Right lobe of liver (tissue), 6 donors: Measurements from ENCODE around the gene NAV2. TPM values are rescaled to one million over a fixed set of nuclear protein-coding genes. Genes with fewer than 3 reads are reported as not detected.

ENCODE experiments used
- ATAC-seq, 4 donors: fragments of 200-7000 bp; cut with Tn5 transposase; one replicate each; pipeline ENCODE4 v1.9.1; 2020; ENCODE audit warnings: mild to moderate bottlenecking in 4 of 4, moderate library complexity in 4 of 4
- DNase-seq, 3 donors: peaks; one replicate each; pipeline ENCODE4 v3.0.0-alpha.2; 2020
- H3K27ac ChIP-seq, 3 donors: fragments of 200-600 bp; one replicate each; pipeline ENCODE4 v1.8.0; 2022
- H3K27me3 ChIP-seq, 2 donors: fragments of 200-600 bp; one replicate each; pipeline ENCODE4 v1.8.0; 2022
- H3K36me3 ChIP-seq, 4 donors: fragments of 200-600 bp; sonication (generic) in 1 of 4; one replicate each; pipeline versions ENCODE4 v1.5.1 to v1.8.0; 2017 to 2022; ENCODE audit warnings: control low read depth in 1 of 4
- H3K4me1 ChIP-seq, 4 donors: fragments of 200-600 bp; sonication (generic) in 1 of 4; one replicate each; pipeline versions ENCODE4 v1.5.1 to v1.8.0; 2017 to 2022; ENCODE audit warnings: control low read depth in 1 of 4
- H3K4me3 ChIP-seq, 3 donors: fragments of 200-600 bp; one replicate each; pipeline ENCODE4 v1.8.0; 2022
- H3K9me3 ChIP-seq, 4 donors: fragments of 200-600 bp; sonication (generic) in 1 of 4; one replicate each; pipeline versions ENCODE4 v1.5.1 to v1.8.0; 2017 to 2022; ENCODE audit warnings: control low read depth in 1 of 4
- POLR2A ChIP-seq: fragments of 450-650 bp; IDR thresholded peaks from one replicate; pipeline ENCODE4 v1.6.1; 2017; ENCODE audit warnings: antibody characterized with exemption, mild to moderate bottlenecking
- WGBS: methylation state at CpG from one replicate; pipeline ENCODE4 v1.1.6; 2018; ENCODE audit warnings: low coverage, low lambda C conversion rate; ENCODE audit not compliant: insufficient coverage; ENCODE audit errors: missing lambda C conversion rate; 5-methylcytosine and 5-hydroxymethylcytosine counted together
- intact Hi-C, 2 donors: fragments of 100-400 bp; cut with DNase I; formaldehyde crosslinking; loops; one replicate each; pipeline versions ENCODE4 v1.11.2 to v1.14.1; 2022
- total RNA-seq, 6 experiments: library from RNA; depleted of rRNA in 2 of 6; stranded (reverse); fragments of >200 nt in 2 of 6; fragmentation: NEBNext Ultra II Directional in 3 of 6; extraction: Animal tissue kit (Norgen Biotek cat#: 25700) in 3 of 6; gene quantifications; one replicate each; pipeline versions ENCODE4 v1.1.0 to v1.2.4, GENCODE V29; 2016 to 2023
- TF ChIP-seq, protein P1 (sequence below), 4 donors: fragments of 200-600 bp in 3 of 4; fragments of 450-650 bp in 1 of 4; IDR thresholded peaks; one replicate each; pipeline versions ENCODE4 v1.5.1 to v1.8.0; 2016 to 2022; ENCODE audit warnings: antibody characterized with exemption in 4 of 4, mild to moderate bottlenecking in 2 of 4
- donor health status: DM: no; HTN: yes; CAD: no.
- donor health status: DM: no; HTN: no; CAD: no.
- donor health status: DM: no; HTN: no; CAD: no.
- donor health status: DM: no; HTN: yes; CAD: no.
- donor health status: DM: no; HTN: yes; CAD: no.

The NAV2 gene
- total RNA-seq, 6 experiments from 2014 or later, result 15.5 to 69.2 (median 37.1) TPM

DNA sequence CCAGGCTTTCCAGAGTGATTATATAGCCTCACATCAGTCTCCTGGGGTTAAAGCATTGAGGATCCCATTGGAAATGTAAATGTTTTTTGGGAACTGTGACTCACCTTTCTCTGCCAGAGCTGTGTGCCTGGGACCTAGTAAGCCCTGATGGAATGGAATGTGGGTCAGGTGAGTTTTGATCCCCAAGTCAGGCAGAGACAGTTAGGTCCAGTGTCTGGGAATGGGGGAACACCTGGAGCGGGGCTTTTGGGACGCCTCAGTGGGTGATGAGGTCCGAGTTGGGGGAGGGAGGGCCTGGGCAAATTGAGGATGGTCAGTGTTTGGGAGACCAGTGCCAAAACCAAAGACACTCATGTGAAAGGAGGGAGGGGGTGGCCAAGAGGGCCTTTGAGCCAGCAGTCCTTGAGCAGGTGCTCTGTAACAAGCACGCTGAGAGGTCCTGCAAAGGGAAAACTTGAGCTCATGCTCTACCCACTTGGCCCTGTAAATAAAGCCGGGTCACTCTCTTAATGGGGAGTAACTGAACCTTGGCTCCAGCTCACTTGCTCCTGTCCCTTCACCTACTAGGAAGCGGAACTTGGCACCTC, 104.7 kb downstream of the NAV2 start:
- Histone ChIP-seq H3K27me3 (no peaks in the 10 kb centered on the region), H3K36me3 (no peaks in the 10 kb centered on the region), H3K9me3 (no peaks in the 10 kb centered on the region), H3K27ac (no peak overlapping the region), H3K4me1 (peaks cover 0 to 21% (median 5%) of the 10 kb centered on the region in 4 donors), H3K4me3 (no peak overlapping the region)
- intact Hi-C loops, result no loop called here
- DNase-seq (no peak), ATAC-seq (no peak)
- TF ChIP-seq, protein P1, sequence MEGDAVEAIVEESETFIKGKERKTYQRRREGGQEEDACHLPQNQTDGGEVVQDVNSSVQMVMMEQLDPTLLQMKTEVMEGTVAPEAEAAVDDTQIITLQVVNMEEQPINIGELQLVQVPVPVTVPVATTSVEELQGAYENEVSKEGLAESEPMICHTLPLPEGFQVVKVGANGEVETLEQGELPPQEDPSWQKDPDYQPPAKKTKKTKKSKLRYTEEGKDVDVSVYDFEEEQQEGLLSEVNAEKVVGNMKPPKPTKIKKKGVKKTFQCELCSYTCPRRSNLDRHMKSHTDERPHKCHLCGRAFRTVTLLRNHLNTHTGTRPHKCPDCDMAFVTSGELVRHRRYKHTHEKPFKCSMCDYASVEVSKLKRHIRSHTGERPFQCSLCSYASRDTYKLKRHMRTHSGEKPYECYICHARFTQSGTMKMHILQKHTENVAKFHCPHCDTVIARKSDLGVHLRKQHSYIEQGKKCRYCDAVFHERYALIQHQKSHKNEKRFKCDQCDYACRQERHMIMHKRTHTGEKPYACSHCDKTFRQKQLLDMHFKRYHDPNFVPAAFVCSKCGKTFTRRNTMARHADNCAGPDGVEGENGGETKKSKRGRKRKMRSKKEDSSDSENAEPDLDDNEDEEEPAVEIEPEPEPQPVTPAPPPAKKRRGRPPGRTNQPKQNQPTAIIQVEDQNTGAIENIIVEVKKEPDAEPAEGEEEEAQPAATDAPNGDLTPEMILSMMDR (IDR thresholded peaks at IDR 0.05), result no peak
- no peak for TF ChIP-seq POLR2A
- WGBS, result 81% methylated on average over 5 of the region's 6 CpGs

DNA sequence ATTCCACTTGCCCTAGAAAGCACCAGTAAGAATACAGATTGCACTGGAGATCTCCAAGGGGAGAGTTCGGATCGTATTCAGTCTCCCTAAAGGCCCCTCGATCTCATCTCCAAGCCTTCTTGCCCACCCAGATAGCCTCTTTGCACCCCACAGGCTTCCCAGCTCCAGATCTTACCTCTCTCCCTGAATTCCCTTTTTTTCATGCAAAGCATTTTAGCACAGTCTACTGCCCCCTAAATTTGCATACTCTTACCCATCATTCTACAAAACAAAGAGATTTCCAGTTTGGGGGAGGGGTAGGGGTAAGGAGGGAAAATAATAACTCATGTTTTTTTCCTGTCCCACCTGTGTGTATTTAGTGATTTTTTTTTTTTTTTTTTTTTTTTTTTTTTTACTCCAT, 105.2 kb downstream of the NAV2 start:
- H3K27ac ChIP-seq, result no peak overlapping the region
- intact Hi-C loops, result no loop called here

DNA sequence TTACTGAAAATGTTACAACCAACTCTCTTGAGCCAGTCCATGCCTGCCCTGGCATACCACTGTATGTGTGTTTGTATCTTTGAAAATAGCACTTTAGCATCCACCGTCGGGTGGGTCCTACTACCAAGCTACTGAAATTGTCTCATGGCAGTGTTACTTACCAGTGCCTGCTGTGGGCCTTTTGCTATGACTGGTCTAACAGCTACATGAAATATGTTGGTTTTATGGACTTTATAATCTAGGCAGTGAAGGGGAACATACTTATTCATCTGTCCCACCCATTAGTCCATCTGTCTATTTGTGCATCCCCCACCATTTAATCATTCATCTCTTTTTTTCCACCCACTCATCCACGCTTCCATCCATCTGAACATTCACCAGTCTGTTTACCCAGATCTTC, 106.0 kb downstream of the NAV2 start:
- Histone ChIP-seq H3K27ac (no peak overlapping the region), H3K4me1 (peaks cover 0 to 11% (median 6%) of the 10 kb centered on the region in 4 donors), H3K9me3 (no peaks in the 10 kb centered on the region), H3K4me3 (no peak overlapping the region), H3K27me3 (no peaks in the 10 kb centered on the region), H3K36me3 (no peaks in the 10 kb centered on the region)
- ATAC-seq, result no peak
- 96% methylated on average over 3 of the region's 3 CpGs for WGBS
- intact Hi-C loops, result no loop called here
- DNase-seq, result no peak
- TF ChIP-seq POLR2A, result no peak
- TF ChIP-seq, protein P1 (IDR thresholded peaks at IDR 0.05), result no peak

More for the DNA sequence above, 105.2 kb downstream of the NAV2 start:
- TF ChIP-seq POLR2A, result no peak
- TF ChIP-seq, protein P1 (IDR thresholded peaks at IDR 0.05), result no peak
- Histone ChIP-seq H3K4me3 (no peak overlapping the region), H3K9me3 (no peaks in the 10 kb centered on the region), H3K4me1 (peaks cover 0 to 16% (median 6%) of the 10 kb centered on the region in 4 donors), H3K36me3 (no peaks in the 10 kb centered on the region), H3K27me3 (no peaks in the 10 kb centered on the region)
- ATAC-seq, result no peak
- 90% methylated on average over 2 of the region's 3 CpGs for WGBS
- DNase-seq, result no peak

DNA sequence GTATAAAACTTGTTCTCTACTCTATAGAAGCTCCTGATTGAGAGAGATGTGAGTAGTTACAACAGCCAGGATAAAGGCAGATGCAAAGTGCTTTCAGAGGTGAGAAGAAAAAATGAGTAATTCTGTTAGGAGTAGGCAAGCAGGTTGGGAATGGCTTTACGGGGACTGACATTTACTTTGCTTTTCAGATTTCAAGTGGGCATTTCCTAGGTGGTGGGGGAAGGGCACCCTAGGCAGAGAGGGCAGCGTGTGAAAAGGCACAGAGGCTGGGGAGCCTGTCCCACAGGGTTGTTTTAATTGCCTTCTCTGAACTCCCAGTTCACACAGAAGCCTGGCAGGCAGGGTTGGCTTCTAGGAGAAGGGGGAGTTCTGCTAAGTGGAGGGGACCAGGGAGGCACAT, 106.5 kb downstream of the NAV2 start:
- intact Hi-C loops, result no loop called here
- ATAC-seq (no peak), DNase-seq (no peak)
- Histone ChIP-seq H3K36me3 (no peaks in the 10 kb centered on the region), H3K9me3 (no peaks in the 10 kb centered on the region), H3K4me3 (no peak overlapping the region), H3K27me3 (no peaks in the 10 kb centered on the region), H3K27ac (no peak overlapping the region), H3K4me1 (peaks cover 0 to 11% (median 6%) of the 10 kb centered on the region in 4 donors)
- no peak for TF ChIP-seq POLR2A
- TF ChIP-seq, protein P1 (IDR thresholded peaks at IDR 0.05), result no peak
- WGBS, result 82% methylated on average over 2 of the region's 2 CpGs
